ENCODE results near the gene ATG14.
"Not testable (repeated sequence)": the region's sequence is repeated elsewhere in the genome, so short reads cannot be mapped to it uniquely, and the experiment has no call there.

ATG14 gene

DNA sequence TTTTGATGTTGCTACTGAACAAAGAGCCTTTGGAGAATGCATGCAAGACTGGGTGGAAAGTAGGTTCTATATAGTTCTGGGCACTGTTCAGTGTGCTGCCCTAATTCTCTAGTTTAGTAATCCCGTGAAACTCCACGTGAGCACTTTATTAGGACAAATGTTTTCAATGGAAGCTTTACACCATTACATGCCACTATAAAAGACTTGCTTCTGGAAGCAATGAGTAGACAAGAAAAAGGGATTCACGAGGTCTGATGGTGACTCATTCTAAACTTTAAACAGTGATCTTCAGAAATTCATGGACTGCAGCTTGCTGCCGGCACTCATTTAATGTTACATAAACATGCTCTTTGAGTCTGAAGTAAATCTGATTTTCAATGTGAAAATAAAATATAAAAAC is 22.3 kb downstream of the ATG14 start:
- H2AFZ ChIP-seq (ENCODE audit: low read depth, low read length) = no peak overlapping the region
- H3K36me3 ChIP-seq (ENCODE audit: insufficient read depth, low read length) = peaks cover 39% of the 10 kb centered on the region
- no peak overlapping the region for H3K4me3 ChIP-seq (ENCODE audit: low read length)
- H3K9me3 ChIP-seq (ENCODE audit: low read length) = no peaks in the 10 kb centered on the region
- no peaks in the 10 kb centered on the region for H3K4me1 ChIP-seq (ENCODE audit: insufficient read depth, low read length)
- H3K27me3 ChIP-seq (ENCODE audit: insufficient read depth, low read length) = no peaks in the 10 kb centered on the region

DNA sequence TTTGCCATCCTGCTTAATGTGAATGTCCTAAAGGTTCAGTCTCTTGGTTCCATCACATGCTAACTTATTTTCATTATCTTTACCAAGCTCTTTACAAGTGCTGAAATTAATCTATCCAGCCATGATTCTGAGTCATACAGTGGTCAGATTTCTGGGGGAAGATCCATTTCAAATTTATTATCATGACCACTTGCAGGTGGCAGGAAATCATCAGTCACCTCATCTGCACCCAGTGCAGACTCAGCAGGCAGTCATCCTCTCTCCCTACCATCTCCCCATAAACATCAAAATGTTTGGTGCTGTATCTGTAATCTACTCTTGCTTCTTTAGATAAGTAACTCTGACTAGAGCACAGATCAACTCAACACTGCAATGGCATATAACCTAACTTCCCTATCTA is 23.5 kb downstream of the ATG14 start:
- no peak overlapping the region for H2AFZ ChIP-seq (ENCODE audit: low read depth, low read length)
- H3K36me3 ChIP-seq (ENCODE audit: insufficient read depth, low read length) = peaks cover 43% of the 10 kb centered on the region

DNA sequence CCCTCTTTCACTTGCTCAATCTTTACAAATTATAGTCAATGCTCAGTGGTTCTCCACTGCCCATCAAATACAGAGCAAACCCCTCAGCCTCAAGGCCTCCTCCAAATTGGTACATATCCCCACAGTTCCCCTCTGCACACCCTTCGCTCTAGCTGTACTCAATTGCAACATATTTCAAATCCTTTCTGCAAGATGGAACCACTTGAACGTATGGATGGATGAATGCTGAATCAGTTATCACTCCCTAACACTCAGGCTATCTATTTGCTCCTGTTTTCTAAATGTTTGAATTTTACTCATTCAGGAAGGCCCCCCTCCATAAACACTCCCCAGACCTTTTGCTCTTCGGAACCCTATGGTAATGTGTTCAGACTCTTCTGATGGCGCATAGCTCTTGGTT is 24.5 kb downstream of the ATG14 start:
- Histone ChIP-seq H3K36me3 (ENCODE audit: insufficient read depth, low read length) (peaks cover 45% of the 10 kb centered on the region), H3K9me3 (ENCODE audit: low read length) (no peaks in the 10 kb centered on the region), H3K4me1 (ENCODE audit: insufficient read depth, low read length) (no peaks in the 10 kb centered on the region), H2AFZ (ENCODE audit: low read depth, low read length) (no peak overlapping the region), H3K27me3 (ENCODE audit: insufficient read depth, low read length) (no peaks in the 10 kb centered on the region), H3K4me3 (ENCODE audit: low read length) (no peak overlapping the region)

More for the DNA sequence above, 23.5 kb downstream of the ATG14 start:
- Histone ChIP-seq H3K4me3 (ENCODE audit: low read length) (no peak overlapping the region), H3K4me1 (ENCODE audit: insufficient read depth, low read length) (no peaks in the 10 kb centered on the region), H3K27me3 (ENCODE audit: insufficient read depth, low read length) (no peaks in the 10 kb centered on the region), H3K9me3 (ENCODE audit: low read length) (no peaks in the 10 kb centered on the region)

DNA sequence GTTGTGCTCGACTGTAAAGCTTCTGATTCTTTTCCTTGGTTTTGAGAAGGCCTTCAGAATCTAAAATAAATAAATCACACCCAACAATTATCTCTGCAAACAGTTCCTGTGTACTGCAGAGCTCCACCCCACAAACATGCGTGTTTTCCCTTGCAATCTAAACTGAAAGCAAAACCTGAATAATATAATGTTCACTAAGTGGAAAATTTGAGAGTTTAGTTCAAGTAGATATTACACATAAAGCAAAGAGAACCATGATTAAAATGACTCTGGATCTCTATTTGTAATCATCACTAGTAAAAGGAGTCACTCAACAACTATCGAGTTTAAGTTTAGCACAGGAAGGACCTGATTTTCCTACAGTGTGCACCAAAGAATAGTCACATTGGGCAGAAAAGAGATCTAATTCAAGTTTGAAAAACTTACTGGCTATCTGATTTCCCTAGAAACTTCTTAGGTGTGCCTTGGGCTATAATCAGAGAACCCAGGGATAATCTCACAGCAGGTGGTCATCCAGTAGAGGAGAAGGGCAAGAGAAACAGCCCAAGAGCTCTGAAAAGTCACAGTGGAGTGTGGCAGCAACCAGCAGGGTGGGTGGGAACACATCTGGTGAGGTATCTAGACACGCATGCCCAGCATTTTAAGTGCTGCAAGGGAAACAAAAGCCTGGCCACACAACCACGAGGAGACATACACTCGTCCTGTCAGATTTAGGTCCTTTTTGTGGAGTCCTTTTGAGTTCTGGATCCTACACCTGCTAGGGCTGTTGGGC is 25.4 kb downstream of the ATG14 start:
- peaks cover 50% of the 10 kb centered on the region for H3K36me3 ChIP-seq (ENCODE audit: insufficient read depth, low read length)
- H3K27me3 ChIP-seq (ENCODE audit: insufficient read depth, low read length) = no peaks in the 10 kb centered on the region
- no peaks in the 10 kb centered on the region for H3K4me1 ChIP-seq (ENCODE audit: insufficient read depth, low read length)
- H3K4me3 ChIP-seq (ENCODE audit: low read length) = no peak overlapping the region
- no peaks in the 10 kb centered on the region for H3K9me3 ChIP-seq (ENCODE audit: low read length)
- H2AFZ ChIP-seq (ENCODE audit: low read depth, low read length) = no peak overlapping the region

DNA sequence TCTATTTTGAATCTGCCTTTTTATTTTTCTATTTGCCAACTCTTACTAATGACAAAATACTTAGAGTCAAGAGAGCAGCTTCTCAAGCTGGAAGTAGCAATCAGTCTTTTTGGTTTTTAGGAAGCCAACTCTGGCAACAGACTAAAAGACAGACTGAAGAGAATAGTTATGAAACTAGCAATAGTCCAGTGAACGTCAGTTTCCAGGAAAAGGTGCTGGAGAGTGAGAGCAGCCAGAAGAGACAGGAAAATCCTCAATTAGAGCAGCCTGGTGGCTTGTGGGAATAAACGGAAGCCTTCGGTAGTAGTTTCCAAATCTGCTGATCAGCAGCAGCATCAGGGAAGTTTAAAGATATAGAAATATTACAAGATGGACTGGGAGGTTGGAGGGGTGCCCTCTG is 27.1 kb downstream of the ATG14 start:
- H3K9me3 ChIP-seq (ENCODE audit: low read length) = no peaks in the 10 kb centered on the region
- no peaks in the 10 kb centered on the region for H3K27me3 ChIP-seq (ENCODE audit: insufficient read depth, low read length)
- H3K4me3 ChIP-seq (ENCODE audit: low read length) = no peak overlapping the region
- H2AFZ ChIP-seq (ENCODE audit: low read depth, low read length) = no peak overlapping the region
- H3K4me1 ChIP-seq (ENCODE audit: insufficient read depth, low read length) = no peaks in the 10 kb centered on the region
- H3K36me3 ChIP-seq (ENCODE audit: insufficient read depth, low read length) = peaks cover 59% of the 10 kb centered on the region

DNA sequence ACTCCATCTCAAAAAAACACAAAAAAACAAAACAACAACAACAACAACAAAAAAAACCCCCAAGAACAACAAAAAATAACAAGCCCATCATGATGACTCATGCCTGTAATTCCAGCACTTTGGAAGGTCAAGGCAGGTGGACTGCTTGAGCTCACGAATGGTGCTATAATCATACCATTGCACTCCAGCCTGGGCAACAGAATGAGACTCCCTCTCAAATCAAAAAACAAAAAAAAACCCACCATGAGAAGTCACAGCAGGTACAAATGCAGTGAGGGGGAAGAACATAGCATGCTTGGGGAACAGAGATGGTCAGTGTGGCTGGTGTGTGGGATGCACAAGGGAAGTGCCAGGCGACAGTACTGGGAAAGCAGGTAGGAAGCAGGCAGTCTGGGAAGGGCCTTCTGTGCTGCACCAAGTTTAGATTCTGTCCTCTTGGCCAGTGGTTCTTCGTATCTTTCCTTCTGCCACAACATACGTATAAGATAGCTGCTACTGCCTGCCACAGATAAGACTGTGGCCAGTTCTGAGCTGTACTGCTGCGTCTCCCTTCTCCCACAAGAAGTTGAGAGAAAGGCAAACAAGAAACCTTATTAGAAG is 28.0 kb downstream of the ATG14 start:
- Histone ChIP-seq H3K4me3 (ENCODE audit: low read length) (no peak overlapping the region), H2AFZ (ENCODE audit: low read depth, low read length) (no peak overlapping the region), H3K27me3 (ENCODE audit: insufficient read depth, low read length) (no peaks in the 10 kb centered on the region), H3K36me3 (ENCODE audit: insufficient read depth, low read length) (peaks cover 55% of the 10 kb centered on the region), H3K4me1 (ENCODE audit: insufficient read depth, low read length) (no peaks in the 10 kb centered on the region), H3K9me3 (ENCODE audit: low read length) (no peaks in the 10 kb centered on the region)

DNA sequence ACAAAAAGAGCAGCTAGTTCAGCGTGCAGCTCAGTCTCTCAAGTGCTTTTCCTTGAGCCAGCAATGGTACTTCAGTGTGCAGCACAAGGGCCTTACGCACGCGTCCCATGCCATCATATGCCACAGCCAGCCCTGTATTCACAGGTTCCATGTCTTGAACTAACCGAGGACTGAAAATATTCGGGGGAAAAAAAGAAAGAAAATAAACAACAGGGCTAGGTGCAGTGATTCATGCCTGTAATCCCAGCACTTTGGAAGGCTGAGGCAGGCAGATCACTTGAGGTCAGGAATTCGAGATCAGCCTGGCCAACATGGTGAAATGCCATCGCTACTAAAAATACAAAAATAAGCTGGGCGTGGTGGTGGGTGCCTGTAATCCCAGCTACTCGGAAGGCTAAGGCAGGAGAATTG is 28.6 kb downstream of the ATG14 start:
- H3K36me3 ChIP-seq (ENCODE audit: insufficient read depth, low read length) = peaks cover 57% of the 10 kb centered on the region

DNA sequence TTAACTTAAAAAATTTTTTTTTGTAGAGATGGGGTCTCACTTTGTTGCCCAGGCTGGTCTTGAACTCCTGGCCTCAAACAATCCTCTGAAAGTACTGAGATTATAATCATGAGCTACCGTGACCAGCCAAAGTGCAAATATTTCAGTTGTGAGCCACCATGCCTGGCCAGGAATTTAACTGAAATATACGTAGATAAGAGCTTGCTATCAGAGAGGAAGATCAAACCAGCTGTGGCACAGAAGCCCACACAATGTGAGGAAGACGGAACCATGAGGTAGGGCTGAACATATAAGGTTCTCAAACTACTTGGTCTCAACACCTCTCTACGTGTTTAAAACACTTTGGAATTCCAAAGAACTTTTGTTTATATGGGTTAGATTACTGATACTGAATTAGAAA is 29.1 kb downstream of the ATG14 start:
- H3K36me3 ChIP-seq (ENCODE audit: insufficient read depth, low read length) = peaks cover 61% of the 10 kb centered on the region
- H3K9me3 ChIP-seq (ENCODE audit: low read length) = no peaks in the 10 kb centered on the region
- H3K4me3 ChIP-seq (ENCODE audit: low read length) = no peak overlapping the region
- no peak overlapping the region for H2AFZ ChIP-seq (ENCODE audit: low read depth, low read length)
- no peaks in the 10 kb centered on the region for H3K4me1 ChIP-seq (ENCODE audit: insufficient read depth, low read length)
- H3K27me3 ChIP-seq (ENCODE audit: insufficient read depth, low read length) = no peaks in the 10 kb centered on the region

More for the DNA sequence above, 28.6 kb downstream of the ATG14 start:
- H3K9me3 ChIP-seq (ENCODE audit: low read length); H3K4me3 ChIP-seq (ENCODE audit: low read length); H3K27me3 ChIP-seq (ENCODE audit: insufficient read depth, low read length); H2AFZ ChIP-seq (ENCODE audit: low read depth, low read length); H3K4me1 ChIP-seq (ENCODE audit: insufficient read depth, low read length): not testable (repeated sequence)

DNA sequence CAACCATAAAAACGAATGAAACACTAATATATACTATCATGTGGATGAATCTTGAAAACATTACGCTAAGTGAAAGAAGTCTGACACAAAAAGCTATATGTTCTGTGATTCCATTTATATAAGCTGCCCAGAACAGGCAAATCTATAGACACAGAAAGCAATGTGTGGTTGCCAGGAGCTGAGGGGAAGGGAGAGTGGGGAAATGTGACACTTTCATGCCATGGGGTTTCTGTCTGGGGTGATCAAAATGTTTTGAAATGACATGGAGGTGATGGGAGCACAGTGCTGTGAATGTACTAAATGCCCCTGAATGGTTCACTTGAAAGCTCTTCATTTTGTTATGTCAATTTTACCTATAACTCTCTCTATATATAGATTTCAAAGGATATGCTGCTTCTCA is 30.1 kb downstream of the ATG14 start:
- Histone ChIP-seq H3K36me3 (ENCODE audit: insufficient read depth, low read length) (peaks cover 63% of the 10 kb centered on the region), H3K9me3 (ENCODE audit: low read length) (no peaks in the 10 kb centered on the region), H3K4me3 (ENCODE audit: low read length) (no peak overlapping the region), H3K4me1 (ENCODE audit: insufficient read depth, low read length) (no peaks in the 10 kb centered on the region), H2AFZ (ENCODE audit: low read depth, low read length) (no peak overlapping the region), H3K27me3 (ENCODE audit: insufficient read depth, low read length) (no peaks in the 10 kb centered on the region)

DNA sequence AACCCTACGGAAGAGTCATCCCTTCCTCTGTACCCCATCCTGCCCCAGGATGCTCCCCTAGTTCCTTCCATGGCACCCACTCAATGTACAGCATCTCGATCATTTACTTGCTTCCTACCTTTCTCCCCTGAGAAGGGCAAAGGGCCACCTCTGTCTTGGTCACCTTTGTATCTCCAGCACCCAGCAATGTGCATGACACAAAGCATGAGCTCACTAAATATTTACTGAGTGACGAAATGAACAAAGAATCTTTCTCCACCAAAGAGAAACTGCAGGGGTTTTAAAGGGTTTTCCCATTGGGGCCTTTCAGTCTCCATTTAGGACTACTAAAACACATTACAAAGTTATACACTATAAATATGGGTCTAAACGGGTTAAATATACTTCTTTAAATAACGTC is 30.6 kb downstream of the ATG14 start:
- Histone ChIP-seq H3K4me1 (ENCODE audit: insufficient read depth, low read length) (no peaks in the 10 kb centered on the region), H3K36me3 (ENCODE audit: insufficient read depth, low read length) (peaks cover 63% of the 10 kb centered on the region), H3K9me3 (ENCODE audit: low read length) (no peaks in the 10 kb centered on the region), H3K27me3 (ENCODE audit: insufficient read depth, low read length) (no peaks in the 10 kb centered on the region), H2AFZ (ENCODE audit: low read depth, low read length) (no peak overlapping the region), H3K4me3 (ENCODE audit: low read length) (no peak overlapping the region)

DNA sequence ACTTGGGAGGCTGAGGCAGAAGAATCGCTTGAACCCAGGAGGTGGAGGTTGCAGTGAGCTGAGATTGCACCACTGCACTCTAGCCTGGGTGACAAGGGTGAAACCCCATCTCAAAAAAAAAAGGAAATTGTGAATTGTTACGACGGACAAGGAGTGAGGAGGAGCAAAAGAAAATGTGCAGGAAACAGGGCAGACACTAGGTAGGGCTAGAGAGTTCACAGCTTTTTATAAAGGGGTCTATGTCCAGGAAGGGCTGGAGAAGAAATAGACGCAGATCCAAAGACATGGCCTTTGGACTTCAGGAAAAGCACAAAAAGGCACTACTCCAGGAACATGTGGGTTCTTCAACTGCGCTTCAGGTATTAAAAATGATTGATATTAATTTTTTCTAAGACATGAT is 34.4 kb downstream of the ATG14 start:
- no peaks in the 10 kb centered on the region for H3K4me1 ChIP-seq (ENCODE audit: insufficient read depth, low read length)
- H3K36me3 ChIP-seq (ENCODE audit: insufficient read depth, low read length) = peaks cover 64% of the 10 kb centered on the region
- H2AFZ ChIP-seq (ENCODE audit: low read depth, low read length) = no peak overlapping the region
- no peaks in the 10 kb centered on the region for H3K27me3 ChIP-seq (ENCODE audit: insufficient read depth, low read length)
- H3K4me3 ChIP-seq (ENCODE audit: low read length) = no peak overlapping the region
- H3K9me3 ChIP-seq (ENCODE audit: low read length) = no peaks in the 10 kb centered on the region

DNA sequence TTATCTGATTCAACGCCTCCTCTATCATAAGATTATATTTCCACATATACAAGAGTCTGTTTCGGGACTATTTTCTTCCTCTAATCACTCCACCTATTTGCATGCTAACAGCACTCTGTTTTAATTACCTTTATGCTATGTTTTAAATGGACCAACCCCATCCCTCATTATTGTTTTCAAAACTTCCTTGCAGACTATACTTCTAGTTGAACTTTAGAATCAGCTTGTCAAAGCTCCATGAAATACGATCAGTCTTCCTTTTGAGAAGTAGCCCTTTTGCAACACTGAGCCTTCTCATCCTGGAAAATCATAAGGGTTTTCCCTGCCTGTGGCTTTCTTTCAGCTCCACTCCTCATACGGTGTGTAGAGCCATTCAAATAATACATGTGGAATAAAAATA is 36.9 kb downstream of the ATG14 start:
- Histone ChIP-seq H2AFZ (ENCODE audit: low read depth, low read length) (no peak overlapping the region), H3K4me3 (ENCODE audit: low read length) (no peak overlapping the region), H3K27me3 (ENCODE audit: insufficient read depth, low read length) (no peaks in the 10 kb centered on the region), H3K9me3 (ENCODE audit: low read length) (no peaks in the 10 kb centered on the region), H3K4me1 (ENCODE audit: insufficient read depth, low read length) (no peaks in the 10 kb centered on the region), H3K36me3 (ENCODE audit: insufficient read depth, low read length) (peaks cover 51% of the 10 kb centered on the region)

DNA sequence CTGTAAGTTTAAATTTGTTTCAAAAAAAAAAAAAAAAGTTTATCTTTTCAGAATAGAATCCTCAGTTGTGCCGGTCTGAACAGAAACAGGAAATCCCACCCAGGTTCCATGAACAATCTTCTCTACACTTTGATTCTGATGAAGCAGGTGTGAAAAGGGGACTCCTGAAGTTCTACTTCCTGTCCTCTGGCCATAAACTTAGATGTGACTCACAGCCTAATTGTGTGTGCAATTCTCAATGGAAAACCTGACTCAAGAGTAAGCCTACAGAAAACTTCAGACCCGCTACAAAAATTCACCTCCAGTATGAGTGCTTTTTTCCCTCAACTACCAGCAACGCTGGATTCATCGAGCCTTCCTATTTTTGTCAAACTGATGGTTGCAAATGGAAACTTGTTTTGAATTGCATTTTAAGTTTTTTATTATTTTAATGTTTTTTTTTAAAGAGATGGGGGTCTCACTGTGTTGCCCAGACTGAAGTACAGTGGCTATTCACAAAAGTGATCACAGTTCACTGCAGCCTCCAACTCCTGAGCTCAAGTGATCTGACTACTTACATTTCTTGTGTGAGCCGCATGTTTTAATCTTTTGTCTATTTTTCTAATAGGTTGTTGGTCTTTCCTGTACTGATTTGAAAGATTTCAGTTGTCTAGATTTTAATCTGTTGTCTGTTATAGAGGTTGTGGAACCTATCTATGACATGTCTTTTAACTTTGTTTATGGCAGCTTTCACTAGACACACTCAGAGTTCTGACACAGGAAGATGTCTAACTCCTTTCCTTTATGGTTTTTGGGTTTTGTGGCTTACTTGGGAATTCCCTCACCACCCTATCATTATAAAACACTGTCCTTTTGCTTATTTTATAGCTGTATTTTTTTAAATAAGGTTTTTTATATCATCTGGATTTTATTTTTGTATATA is 37.6 kb downstream of the ATG14 start:
- H2AFZ ChIP-seq (ENCODE audit: low read depth, low read length) = no peak overlapping the region
- no peaks in the 10 kb centered on the region for H3K9me3 ChIP-seq (ENCODE audit: low read length)
- peaks cover 55% of the 10 kb centered on the region for H3K36me3 ChIP-seq (ENCODE audit: insufficient read depth, low read length)
- no peaks in the 10 kb centered on the region for H3K27me3 ChIP-seq (ENCODE audit: insufficient read depth, low read length)
- H3K4me3 ChIP-seq (ENCODE audit: low read length) = no peak overlapping the region
- no peaks in the 10 kb centered on the region for H3K4me1 ChIP-seq (ENCODE audit: insufficient read depth, low read length)
